ENCODE data around the gene MMRN2. TPM values are rescaled to one million over a fixed set of nuclear protein-coding genes. Genes with fewer than 3 reads are reported as not detected.

The MMRN2 gene
- total RNA-seq, 4 donors from 2014 or later: 29.3 to 148 (median 78.2) TPM

GRCh38 chr10:86905429-86905828 lies 52.0 kb downstream of the MMRN2 start:
- no peak for ATAC-seq (ENCODE audit: low FRiP score)
- TF ChIP-seq CTCF (IDR thresholded peaks at IDR 0.05): no peak
- DNase-seq (ENCODE audit: low spot score): no peak

GRCh38 chr10:86904600-86904999 lies 52.8 kb downstream of the MMRN2 start:
- ATAC-seq (ENCODE audit: low FRiP score): no peak

GRCh38 chr10:86900955-86901354 lies 56.5 kb downstream of the MMRN2 start:
- ATAC-seq (ENCODE audit: low FRiP score) (no peak), DNase-seq (ENCODE audit: low spot score) (no peak)
- TF ChIP-seq CTCF (IDR thresholded peaks at IDR 0.05): no peak

More at GRCh38 chr10:86904600-86904999, 52.8 kb downstream of the MMRN2 start:
- DNase-seq (ENCODE audit: low spot score): no peak
- TF ChIP-seq CTCF (IDR thresholded peaks at IDR 0.05): no peak

GRCh38 chr10:86899670-86900276 lies 57.6 kb downstream of the MMRN2 start:
- peak in 1 of 3 donors; percentile 73 for TF ChIP-seq CTCF (IDR thresholded peaks at IDR 0.05)
- DNase-seq (ENCODE audit: low spot score) (peak; percentile 27), ATAC-seq (ENCODE audit: low FRiP score) (peak; percentile 70)

- DNase-seq (ENCODE audit: low spot score) (no peak), ATAC-seq (ENCODE audit: low FRiP score) (no peak)
- no peak for TF ChIP-seq CTCF (IDR thresholded peaks at IDR 0.05)
Observed at GRCh38 chr10:86899132-86899531, 58.3 kb downstream of the MMRN2 start.

- TF ChIP-seq CTCF (IDR thresholded peaks at IDR 0.05): no peak
- no peak for DNase-seq (ENCODE audit: low spot score)
- no peak for ATAC-seq (ENCODE audit: low FRiP score)
Observed at GRCh38 chr10:86898511-86898910, 58.9 kb downstream of the MMRN2 start.

GRCh38 chr10:86889997-86890396 lies 67.4 kb downstream of the MMRN2 start:
- ATAC-seq (ENCODE audit: low FRiP score) (no peak), DNase-seq (ENCODE audit: low spot score) (no peak)
- no peak for TF ChIP-seq CTCF (IDR thresholded peaks at IDR 0.05)
